Measurements from ENCODE around the gene SORCS2. TPM values are rescaled to one million over a fixed set of nuclear protein-coding genes. Genes with fewer than 3 reads are reported as not detected.

The SORCS2 gene
- polyA plus RNA-seq, 1 donor from 2014 or later: 1.0 TPM

- no peak overlapping the region for H3K27ac ChIP-seq (ENCODE audit: low read length)
- no peaks in the 10 kb centered on the region for H3K79me2 ChIP-seq (replicated peaks; ENCODE audit: insufficient read depth, low read length)
- no peaks in the 10 kb centered on the region for H4K20me1 ChIP-seq (ENCODE audit: insufficient read depth)
- H3K9me3 ChIP-seq (ENCODE audit: low read length): no peaks in the 10 kb centered on the region
- no peak overlapping the region for H3K9ac ChIP-seq (ENCODE audit: low read length)
- H3K27me3 ChIP-seq (ENCODE audit: insufficient read depth, low read depth, low read length): no peaks in the 10 kb centered on the region
- H3K4me2 ChIP-seq (ENCODE audit: low read length): no peak overlapping the region
- H3K9me2 ChIP-seq (ENCODE audit: insufficient read depth, low read length): no peaks in the 10 kb centered on the region
- no peaks in the 10 kb centered on the region for H3F3A ChIP-seq (ENCODE audit: insufficient read depth, low read length, poor library complexity, severe bottlenecking)
- TF ChIP-seq TAF1 (IDR thresholded peaks at IDR 0.05; ENCODE audit: low read depth) (no peak), CTCF (IDR thresholded peaks at IDR 0.05; ENCODE audit: poor library complexity, severe bottlenecking) (peak; percentile 39)
- H3K36me3 ChIP-seq (ENCODE audit: insufficient read depth, low read length): no peaks in the 10 kb centered on the region
- no peak overlapping the region for H3K4me3 ChIP-seq (ENCODE audit: low read length)
- no peak overlapping the region for H2AFZ ChIP-seq (ENCODE audit: low read depth, low read length)
Measured at GRCh38 chr4:7156761-7157488, 35.4 kb upstream of the SORCS2 start.

- Histone ChIP-seq H3K4me2 (ENCODE audit: low read length) (no peak overlapping the region), H3K9me3 (ENCODE audit: low read length) (no peaks in the 10 kb centered on the region), H3K27me3 (ENCODE audit: insufficient read depth, low read depth, low read length) (no peaks in the 10 kb centered on the region), H4K20me1 (ENCODE audit: insufficient read depth) (no peaks in the 10 kb centered on the region), H2AFZ (ENCODE audit: low read depth, low read length) (no peak overlapping the region), H3F3A (ENCODE audit: insufficient read depth, low read length, poor library complexity, severe bottlenecking) (no peaks in the 10 kb centered on the region), H3K79me2 (replicated peaks; ENCODE audit: insufficient read depth, low read length) (no peaks in the 10 kb centered on the region), H3K9me2 (ENCODE audit: insufficient read depth, low read length) (no peaks in the 10 kb centered on the region), H3K9ac (ENCODE audit: low read length) (no peak overlapping the region), H3K4me3 (ENCODE audit: low read length) (no peak overlapping the region), H3K36me3 (ENCODE audit: insufficient read depth, low read length) (no peaks in the 10 kb centered on the region), H3K27ac (ENCODE audit: low read length) (no peak overlapping the region)
- no peak for TF ChIP-seq REST (IDR thresholded peaks at IDR 0.05; ENCODE audit: borderline replicate concordance)
- TF ChIP-seq POLR2AphosphoS5 (IDR thresholded peaks at IDR 0.05): no peak
- TF ChIP-seq EZH2 (IDR thresholded peaks at IDR 0.05; ENCODE audit: borderline replicate concordance, insufficient read depth, low read length, poor library complexity, severe bottlenecking): no peak
- TF ChIP-seq TAF1 (IDR thresholded peaks at IDR 0.05; ENCODE audit: low read depth): no peak
- no peak for TF ChIP-seq EP300 (conservative IDR thresholded peaks at IDR 0.05; ENCODE audit: poor library complexity, severe bottlenecking)
- no peak for TF ChIP-seq RAD21 (conservative IDR thresholded peaks at IDR 0.05)
- no peak for TF ChIP-seq CTCF (IDR thresholded peaks at IDR 0.05; ENCODE audit: poor library complexity, severe bottlenecking)
- no peak for TF ChIP-seq MXI1 (conservative IDR thresholded peaks at IDR 0.05; ENCODE audit: poor library complexity, severe bottlenecking)
- no peak for TF ChIP-seq SMC3 (conservative IDR thresholded peaks at IDR 0.05; ENCODE audit: poor library complexity)
Measured at GRCh38 chr4:7157666-7158065, 34.7 kb upstream of the SORCS2 start.

Data from neural cell (in vitro differentiated cells).